Muscle of arm (tissue), 12 donors: Measurements from ENCODE around the gene NEURL3. TPM values are rescaled to one million over a fixed set of nuclear protein-coding genes. Genes with fewer than 3 reads are reported as not detected.
A peak's percentile ranks its signal among the peaks of the same experiment; 100 is the strongest.

Source experiments
- DNase-seq: peaks from one replicate; pipeline ENCODE4 v3.0.0-alpha.2; 2013
- polyA plus RNA-seq, 12 donors: library from polyadenylated mRNA; unstranded; fragments of 120-200 nt; gene quantifications; one replicate each; pipeline ENCODE4 v1.2.1, GENCODE V29; 2013; ENCODE audit not compliant: insufficient read length in 12 of 12

The NEURL3 gene
- polyA plus RNA-seq, 12 donors, result 0.09 to 0.56 (median 0.31) TPM; not detected in 5

DNA sequence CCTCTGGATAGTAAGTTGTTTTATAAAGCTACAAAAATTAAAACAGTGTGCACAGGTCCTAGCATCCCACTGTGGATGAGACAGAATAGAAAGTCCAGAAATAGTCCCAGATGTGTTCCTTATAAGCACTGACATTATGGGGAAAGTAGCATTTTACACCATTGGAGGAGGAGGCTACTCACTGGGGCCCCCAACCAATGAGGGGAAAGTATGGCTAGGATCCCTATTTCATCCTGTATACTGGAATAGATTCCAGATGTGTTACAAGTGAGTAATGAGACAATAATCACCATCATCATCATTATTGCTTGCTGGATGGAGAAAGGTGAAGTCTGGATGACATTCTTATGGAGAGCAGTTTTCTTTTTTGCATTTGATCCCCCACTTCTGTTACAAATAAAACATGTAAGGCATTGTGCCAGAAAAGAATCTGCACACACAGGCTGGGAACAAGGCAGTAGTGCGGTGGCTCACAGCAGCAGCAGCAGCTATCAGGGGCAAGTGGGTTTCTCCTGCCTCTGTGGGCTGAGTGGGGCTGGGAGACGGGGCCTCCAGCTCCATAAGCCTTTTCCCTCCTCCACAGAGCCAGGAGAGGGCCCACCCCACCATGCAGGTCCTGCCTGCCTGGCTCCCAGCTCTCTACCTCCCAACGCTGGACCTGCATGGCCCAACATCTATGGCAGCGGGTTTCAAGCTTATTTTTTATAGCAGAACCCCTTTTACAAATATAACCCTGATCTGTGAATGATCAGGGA lies 36.4 kb upstream of the NEURL3 start:
- DNase-seq, result no peak

DNA sequence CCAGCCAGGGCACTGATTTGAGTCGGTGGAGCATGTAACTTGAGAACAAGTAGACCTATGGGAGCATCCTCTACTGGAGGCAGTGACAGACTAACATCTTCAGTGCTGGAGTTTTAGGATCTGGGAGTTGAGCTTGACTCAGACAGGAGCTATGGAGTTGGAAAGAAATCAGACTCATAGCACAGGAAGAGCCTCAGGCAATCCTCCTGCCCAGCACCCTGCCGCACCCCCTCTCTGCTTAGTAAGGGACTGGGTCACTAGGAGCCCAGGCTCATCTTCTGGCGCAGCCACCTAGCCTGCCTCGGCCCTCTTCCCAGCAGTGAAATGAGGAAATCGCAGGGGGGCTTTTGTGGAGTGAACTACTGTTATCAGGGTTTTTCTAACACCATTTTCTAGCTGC lies 35.0 kb upstream of the NEURL3 start:
- DNase-seq, result no peak

- DNase-seq, result no peak
Measured at GRCh38 chr2:96539215-96539920, 34.2 kb upstream of the NEURL3 start.

DNA sequence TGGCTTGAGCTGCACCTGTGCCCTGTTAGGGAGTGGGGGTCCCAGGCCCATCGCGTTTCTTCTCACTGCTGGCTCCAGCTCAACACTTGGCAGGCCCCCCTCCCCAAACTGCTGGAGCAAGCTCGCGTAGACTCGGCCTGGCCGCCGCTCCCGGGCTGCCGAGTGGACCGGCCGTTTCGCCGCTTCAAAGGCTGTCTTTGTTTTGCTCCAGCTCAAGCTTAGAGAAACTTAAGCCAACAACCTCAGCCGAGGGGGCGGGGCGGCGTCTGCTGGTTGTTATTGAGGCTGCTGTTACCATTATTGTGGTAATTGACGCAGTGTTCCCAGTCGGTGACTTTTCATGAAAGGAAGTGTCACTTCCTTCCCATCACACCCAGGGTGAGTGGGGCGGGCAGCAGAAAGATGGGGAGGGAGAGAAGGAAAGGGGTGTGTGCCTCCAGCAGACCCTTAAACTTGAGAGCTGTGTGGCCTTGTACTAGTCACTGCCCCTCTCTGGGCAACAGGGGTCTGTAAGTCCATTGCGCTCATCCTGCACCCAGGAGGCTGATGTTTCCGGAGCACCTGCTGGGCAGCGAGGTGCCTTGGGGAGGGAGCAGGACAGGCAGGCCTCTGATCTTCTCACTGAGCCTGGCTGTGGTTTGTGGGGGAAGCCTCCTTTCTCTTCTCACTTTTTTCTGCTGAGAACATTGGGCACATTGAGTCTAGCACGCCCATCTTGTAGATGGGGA lies 33.5 kb upstream of the NEURL3 start:
- no peak for DNase-seq

DNA sequence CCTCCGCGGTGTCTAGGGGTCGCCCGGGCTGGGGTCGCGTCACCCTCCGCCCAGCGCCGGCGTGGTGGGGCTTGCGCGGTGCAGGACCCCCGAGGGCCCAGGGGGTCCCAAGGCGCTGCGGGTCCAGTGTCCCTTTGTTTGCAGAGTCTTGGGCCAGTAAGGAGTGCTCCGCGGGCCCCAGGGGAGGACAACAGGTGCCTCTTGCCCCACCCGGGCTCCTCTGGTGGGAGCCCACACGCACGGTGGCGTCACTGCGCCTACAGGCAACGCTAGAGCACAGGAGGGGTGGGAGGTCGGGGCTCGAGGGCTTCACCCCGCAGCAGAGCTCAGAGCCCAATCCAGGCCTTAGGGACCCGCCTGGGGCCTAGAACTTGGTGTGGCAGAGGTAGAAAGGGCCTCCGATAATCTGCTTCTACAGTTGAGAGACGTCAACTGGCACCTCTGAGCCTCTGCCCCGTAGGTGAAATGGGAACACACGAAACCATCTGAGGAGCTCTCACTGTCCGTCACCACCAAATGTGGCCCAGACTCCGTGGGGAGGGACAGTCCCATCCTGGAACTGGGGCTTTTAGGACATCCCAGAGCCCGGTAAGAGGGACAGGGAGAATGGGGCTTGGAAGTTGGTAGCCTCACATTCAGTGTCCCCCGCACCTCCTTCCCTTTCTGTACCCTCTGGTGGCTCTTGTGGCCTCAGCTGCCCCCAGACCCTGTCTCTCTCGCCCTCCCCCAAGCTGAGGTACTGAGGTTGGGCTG lies 32.8 kb upstream of the NEURL3 start:
- no peak for DNase-seq

GRCh38 chr2:96537066-96537733 lies 32.0 kb upstream of the NEURL3 start:
- DNase-seq, result peak; percentile 61

DNA sequence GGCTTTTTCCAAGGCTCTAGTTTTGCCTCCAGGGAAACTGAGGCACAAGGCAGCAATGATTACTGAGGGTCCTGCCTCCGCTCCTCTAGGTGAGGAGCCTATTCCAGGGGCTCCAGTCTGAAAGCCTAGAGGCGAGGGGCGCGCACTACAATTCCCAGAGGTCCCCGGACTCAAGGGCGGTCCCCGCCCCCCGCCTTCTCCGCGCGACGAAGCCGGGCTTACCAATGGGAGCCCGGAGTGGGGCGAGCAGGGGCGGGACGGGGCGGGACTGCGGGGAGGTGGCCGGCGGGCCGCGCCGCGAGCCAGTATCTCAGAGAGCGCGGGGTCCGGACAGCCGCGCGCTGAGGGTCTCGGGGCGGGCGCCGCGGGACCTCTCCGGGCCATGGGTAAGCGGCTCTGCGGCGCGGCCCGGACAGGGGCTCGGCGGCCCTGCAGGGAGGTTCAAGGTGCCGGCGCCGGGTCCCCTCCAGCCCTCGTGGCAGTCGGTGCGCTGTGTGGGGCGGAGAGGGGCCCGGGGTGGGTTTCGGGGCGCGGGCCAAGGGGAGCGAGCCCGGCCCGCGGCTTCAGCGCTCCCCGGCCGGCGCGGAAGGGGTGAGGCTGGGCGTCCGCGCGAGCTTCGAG lies 31.4 kb upstream of the NEURL3 start, which contains the start of gene ARID5A:
ARID5A (plus strand) TSS at position 308 of the 621 bp plus-strand sequence; CDS start at position 383, 75 bp downstream.
- DNase-seq, result peak; percentile 91

DNA sequence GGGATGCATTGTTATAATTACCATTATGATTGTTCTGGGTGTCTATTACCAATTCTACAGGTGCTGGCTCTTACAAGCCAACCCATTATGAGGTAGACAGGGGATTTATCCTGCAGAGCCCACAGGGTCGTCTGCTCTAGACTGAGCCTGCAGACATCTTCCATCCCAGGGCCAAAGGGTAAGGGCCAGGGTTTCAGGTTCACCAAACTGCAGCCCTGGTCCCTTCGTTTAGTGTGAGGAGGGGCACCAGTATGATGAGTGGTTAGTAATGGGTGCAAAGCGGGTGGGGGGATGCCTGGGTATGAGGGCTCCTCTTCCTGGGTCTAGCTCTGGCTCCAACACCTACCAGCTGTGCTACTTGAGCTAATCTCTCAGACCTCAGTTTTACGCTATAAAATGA lies 30.2 kb upstream of the NEURL3 start:
- no peak for DNase-seq

DNA sequence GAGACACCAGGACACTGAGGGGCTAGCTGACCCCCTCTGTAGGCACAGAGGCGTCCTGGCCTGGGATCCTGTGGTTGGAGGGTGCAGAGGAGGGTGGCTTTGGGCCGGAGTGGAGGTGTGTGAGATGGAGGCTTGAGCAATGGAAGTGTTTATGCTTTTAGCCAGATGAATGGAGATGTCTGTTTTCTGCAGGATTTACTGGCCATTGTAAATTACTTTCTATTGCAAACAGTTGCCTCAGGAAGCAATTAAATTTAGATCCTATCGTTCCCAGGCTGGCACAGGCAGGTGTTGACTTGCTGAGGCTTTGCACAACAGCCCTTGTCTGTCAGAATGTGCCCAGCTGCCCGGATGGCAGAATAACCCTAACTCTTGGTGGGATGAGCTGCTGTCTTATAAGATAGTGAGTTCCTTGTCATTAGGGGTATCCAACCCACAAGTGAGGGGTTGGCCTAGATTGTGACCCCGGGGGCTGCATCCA lies 29.6 kb upstream of the NEURL3 start:
- no peak for DNase-seq

GRCh38 chr2:96534141-96534540 lies 29.0 kb upstream of the NEURL3 start:
- no peak for DNase-seq

- peak; percentile 67 for DNase-seq
Measured at GRCh38 chr2:96533292-96534073, 28.3 kb upstream of the NEURL3 start.

GRCh38 chr2:96532641-96533291 lies 27.6 kb upstream of the NEURL3 start:
- DNase-seq, result no peak

DNA sequence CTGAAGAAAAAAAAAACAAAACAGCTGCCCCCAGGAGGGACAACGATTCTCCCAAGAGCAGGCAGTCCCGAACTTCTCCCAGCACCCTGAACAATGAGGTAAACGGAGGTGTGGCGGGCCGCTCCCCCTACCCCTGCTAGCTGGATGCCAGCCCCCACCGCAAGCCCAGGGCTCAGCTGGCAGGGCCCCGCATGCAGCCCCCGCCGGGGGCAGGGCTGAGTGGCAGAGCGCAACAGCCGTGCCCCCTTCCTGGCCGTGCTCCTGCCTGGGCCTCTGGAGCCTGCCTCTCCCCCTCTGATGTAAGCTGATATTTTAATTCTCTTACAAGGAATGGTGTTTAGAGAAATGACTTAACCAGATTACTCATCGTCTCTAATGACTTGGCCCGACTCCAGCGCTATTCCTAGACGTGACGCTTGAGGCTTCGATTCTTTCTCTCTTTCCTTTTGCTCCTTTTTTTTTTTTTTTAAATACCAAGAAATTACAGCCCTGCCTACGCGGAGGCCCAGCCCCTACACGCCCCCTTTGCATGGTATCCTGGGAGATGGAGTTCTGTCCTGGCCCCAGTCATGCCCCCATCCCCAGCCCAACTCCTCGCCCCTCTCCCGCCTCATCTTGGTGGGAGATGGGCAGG lies 26.8 kb upstream of the NEURL3 start:
- peak; percentile 95 for DNase-seq

DNA sequence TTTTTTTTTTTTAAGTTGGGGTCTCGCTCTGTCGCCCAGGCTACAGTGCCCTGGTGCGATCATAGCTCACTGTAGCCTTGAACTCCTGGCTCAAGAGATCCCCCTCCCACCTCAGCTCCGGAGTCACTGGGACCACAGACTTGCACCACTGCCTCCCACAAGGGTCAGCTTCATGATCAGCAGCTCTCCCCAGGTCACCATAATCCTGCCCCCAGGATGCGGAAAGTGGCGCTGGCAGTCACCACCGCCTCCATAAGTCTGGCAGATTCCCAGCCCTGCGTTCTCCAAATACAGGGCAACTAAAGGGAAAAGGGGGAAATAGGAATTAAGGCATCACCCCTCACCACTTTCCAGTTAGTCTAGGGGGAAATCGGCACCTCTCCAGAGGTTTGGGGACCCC lies 26.2 kb upstream of the NEURL3 start:
- no peak for DNase-seq

DNA sequence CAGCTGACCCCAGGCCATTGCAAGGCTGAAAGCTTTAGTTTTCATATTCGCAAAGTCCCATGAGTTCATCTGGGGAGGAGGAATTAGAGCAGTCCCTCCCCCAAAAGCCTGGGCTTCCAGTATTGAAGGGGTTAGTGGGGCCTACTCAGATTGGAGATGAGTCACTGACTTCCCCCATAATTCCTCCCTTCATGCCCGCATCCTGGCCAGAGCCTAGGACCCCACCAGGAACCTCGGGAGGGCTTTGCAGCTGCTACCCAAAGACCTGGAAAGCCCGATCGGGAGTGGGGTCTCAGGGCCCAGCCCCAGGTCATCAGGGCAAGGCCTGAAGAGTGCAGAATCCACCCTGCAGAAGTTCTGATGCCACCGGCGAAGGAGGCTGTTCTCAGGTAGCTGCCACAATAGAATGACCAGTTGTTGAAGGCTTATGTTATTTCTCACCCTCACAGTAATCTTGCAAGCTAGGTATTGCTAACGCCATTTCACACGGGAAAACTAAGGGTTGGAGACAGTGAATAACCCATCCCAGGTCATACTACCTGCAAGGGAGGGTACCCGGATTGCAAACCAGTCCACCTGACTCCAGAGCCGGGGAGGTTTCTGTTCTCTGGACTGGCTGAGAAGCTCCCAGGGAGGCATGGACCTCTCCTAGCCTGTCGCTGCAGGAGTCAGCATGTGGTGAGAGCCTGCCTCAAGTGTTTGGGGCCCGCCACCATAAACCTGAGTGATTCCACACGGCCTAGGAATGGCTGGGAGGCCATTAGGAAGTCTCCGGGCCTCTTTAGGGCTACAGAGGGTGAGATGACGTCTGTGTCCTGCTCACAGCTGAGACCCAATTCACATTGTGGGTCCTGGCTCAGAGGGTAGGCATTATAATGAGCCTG lies 25.6 kb upstream of the NEURL3 start:
- DNase-seq, result no peak

DNA sequence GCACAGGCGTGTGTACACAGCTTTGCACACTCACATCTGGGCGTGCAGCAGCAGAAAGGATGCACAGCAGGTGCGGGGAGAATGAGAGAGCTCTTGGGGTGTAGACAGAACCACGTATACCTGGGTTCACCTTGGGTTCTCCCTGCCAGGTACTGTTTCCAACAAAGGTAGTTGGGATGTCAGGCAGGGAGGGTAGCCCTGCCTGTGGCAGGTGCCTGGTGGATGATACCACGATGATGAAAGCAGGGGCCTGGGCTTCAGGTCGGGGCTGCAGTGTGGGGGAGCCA lies 24.9 kb upstream of the NEURL3 start:
- DNase-seq, result no peak

DNA sequence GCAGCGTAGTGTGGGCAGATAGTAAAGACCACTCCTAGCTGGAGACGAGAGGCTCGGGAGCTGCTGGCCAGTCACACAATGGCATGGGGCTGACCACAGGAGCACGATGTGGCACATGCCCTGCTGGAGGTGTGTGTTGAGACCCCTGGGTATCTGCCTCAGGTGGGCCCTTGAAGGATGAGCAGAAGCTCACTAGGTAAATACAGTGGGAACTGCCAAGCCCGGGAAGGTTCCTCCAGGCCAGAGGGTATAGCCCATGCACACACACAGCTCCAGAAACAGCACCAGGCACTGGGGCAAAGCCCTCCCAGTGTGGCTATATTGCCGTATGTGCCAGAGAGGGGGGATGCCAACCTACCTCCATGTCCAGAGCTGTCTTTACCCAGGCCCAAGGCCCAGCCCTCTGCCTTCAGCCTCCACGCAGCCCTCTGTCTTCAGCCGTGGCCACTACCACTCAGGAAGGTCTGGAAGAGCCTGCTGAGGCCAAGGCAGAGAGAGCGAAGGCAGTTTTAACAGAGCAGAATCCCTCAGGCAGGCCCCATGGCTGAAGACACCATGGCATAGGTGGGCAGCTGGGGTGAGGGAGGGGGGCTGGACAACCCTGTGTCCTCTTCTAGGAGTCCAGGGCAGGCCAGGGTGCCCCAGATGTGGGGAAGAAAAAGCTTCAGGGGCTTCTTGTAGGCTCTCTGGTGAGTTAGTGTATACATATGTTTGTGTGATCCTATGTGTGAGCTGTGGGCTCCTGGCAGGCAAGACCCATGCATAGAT lies 24.4 kb upstream of the NEURL3 start:
- DNase-seq, result no peak
